Posterior cingulate gyrus (tissue), 11 donors: Measurements from ENCODE around the gene CD244.

ENCODE experiments used
- DNase-seq, 10 donors: peaks; one replicate each; pipeline versions ENCODE4 v3.0.0 to v3.0.0-alpha.2; 2020 to 2021; ENCODE audit warnings: mixed read lengths in 3 of 10
- intact Hi-C: fragments of 100-400 bp; cut with DNase I; formaldehyde crosslinking; loops from one replicate; pipeline ENCODE4 v1.15.1; 2023

CD244 gene

DNA sequence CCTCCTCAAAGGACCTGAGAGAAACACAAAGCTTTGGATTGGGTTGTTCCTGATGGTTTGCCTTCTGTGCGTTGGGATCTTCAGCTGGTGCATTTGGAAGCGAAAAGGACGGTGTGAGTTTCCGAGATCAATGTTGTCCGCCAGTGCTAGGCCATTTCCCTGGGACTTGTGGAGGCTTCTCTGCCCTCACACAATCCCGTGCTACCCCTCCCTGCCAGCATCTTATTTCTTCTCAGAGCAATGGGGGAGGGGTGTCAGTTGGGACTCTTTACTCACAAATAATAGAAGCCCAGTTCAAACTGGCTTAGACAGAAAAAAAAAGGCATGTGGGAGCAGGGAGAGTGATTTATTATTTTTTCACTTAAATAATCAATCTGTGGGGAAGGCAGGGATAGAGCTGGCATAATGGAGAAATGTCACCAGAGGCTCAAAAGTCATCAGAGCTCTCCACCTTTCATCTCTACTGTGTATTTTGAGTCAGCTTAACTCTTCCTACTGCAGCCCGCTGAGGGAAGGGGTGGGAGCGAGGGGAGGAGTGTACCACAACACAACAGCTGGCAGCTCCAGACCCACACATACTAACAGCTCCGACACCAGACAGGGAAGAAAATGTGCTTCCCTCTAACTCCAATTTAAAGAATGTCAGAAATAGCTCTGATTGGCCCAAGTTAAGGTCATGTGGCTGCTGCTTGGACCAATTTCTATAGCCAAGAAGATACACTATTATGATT is 44.3 kb downstream of the CD244 start:
- intact Hi-C loops, result no loop called here
- DNase-seq, result no peak

DNA sequence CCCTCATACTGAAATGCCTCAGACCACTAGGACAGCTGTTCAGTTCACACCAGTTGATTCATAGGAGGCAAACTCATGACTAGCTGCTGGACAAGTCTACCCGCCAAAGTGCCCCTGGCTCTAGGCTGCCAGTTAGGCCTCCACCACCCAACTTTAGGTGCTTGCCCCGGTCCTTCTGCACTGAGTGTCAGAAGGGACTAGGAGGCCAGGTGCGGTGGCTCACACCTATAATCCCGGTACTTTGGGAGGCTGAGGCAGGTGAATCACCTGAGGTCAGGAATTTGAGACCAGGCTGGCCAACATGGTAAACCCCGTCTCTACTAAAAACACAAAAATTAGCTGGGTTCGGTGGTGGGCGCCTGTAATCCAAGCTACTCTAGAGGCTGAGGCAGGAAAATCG is 47.8 kb downstream of the CD244 start:
- intact Hi-C loops, result no loop called here
- no peak for DNase-seq

DNA sequence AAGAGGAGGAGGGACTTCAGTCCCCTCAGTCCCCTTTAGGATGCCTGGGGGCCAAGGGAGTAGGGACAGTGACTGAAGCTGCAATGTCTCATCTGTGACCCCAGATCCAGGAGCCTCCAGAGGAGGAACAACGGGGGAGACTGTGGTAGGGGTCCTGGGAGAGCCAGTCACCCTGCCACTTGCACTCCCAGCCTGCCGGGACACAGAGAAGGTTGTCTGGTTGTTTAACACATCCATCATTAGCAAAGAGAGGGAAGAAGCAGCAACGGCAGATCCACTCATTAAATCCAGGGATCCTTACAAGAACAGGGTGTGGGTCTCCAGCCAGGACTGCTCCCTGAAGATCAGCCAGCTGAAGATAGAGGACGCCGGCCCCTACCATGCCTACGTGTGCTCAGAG is 48.4 kb downstream of the CD244 start:
- intact Hi-C loops, result no loop called here
- DNase-seq, result no peak

DNA sequence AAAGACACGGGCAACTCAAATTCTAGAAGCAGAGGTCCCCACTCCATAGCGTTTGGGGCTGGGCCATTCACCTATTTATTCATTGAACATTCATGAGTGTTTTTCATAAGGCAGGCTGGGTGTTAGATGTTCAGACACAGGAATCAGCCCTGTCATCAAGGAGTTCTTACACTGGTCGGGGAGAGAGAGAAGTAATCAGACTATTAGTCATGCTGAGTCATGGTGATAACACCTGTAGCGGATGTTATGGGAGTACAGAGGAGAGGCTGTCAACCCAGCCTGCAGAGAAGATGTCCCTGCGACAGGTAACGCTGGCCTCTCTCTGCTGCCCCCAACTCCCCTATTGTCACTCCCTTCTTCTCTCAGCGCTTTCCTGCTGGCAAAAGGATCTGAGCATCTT is 49.5 kb downstream of the CD244 start:
- intact Hi-C loops, result no loop called here
- DNase-seq, result no peak

DNA sequence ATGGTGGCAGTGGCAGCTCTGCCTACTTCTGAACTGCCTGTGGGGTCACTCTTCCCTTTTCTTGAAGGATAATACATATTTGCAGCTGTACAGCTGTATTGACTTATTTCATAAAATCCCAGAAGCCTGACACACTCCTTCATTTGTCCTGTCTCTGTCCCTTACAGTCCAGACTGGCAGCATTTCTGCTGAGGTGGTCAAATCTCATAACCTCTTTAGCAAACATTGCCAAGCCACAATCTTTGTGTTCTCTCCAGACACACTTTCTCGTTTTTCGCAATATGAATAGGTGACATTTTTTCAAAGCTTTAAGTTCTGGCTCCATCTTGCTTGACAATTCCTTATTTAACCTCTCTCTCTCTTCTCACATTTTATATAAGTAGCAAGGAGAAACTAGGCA is 51.5 kb downstream of the CD244 start:
- DNase-seq, result no peak
- intact Hi-C loops, result no loop called here

DNA sequence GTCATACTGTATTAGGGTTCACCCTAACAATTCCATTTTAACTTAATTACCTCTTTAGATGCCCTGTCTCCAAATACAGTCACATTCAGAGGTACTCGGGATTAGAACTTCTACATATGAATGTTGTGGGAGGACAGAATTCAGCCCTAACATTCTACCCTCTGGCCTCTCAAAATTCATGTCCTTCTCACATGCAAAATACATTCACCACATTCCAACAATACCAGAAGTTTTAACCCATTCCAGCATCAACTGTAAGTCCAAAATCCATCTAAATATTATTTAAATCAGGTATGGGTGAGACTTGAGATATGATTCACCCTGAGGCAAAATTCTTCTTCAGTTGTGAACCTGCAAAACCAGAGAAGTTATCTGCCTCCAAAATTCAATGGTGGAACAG is 52.2 kb downstream of the CD244 start:
- no peak for DNase-seq
- intact Hi-C loops, result no loop called here

DNA sequence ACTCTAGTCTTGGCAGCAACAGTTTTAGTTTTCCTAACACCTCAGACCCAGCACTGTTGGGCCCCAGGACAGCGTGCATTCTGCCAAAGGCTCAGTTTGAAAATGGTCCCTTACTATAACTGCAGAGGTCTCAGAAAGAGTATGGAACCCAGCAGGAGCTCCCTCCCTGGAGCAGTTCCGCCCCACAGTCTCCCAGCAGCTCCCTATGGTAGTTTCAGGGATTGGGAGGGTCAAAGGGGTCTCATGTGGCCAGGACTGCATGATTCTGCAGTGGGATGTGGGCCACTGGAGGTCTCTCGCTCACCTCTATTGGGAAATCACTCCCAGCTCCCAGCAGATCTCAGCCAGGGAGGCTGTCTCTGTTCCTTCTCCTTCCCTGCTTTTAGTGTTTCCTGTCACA is 54.4 kb downstream of the CD244 start:
- DNase-seq, result no peak
- intact Hi-C loops, result no loop called here

DNA sequence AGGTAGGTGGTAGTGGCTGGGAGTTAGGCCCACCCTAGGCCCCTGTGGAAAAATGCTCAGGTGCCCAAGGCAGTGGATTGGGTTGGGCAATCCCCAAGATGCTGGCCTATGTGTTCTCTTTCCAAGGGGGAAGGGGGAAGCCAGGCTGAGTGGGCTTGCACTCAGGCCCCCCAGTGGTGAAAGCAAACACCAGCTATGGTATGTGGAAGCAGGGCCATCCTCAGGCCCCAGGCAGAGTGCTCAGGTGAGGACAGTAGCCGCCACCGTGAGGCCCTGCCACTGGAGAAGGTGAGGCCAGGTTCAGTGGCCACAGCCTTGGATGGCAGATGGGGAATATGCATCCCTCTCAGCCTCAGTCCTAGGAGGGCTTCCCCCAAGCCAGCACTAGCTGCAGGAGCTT is 54.9 kb downstream of the CD244 start:
- intact Hi-C loops, result no loop called here

DNA sequence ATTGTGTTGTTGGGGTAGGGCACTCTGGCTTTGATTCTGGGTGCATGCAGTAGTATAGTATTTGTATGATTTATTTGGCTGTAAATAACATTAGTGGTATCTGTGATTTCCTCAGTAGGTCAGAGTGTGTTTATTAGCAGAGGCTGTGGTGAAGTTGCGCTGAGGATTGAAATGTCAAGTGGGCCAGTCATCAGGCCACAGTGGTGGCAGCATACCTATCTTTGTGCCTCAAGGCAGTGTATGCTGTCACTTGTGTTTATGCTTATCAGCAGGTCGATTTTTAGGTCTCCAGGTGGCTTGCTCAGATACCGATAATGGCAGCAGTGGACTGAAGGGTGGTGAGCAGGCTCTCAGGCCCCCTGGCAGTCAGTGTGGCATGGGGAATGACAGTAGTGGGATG is 55.4 kb downstream of the CD244 start:
- no peak for DNase-seq
- intact Hi-C loops, result no loop called here

More for the DNA sequence above, 54.9 kb downstream of the CD244 start:
- no peak for DNase-seq

DNA sequence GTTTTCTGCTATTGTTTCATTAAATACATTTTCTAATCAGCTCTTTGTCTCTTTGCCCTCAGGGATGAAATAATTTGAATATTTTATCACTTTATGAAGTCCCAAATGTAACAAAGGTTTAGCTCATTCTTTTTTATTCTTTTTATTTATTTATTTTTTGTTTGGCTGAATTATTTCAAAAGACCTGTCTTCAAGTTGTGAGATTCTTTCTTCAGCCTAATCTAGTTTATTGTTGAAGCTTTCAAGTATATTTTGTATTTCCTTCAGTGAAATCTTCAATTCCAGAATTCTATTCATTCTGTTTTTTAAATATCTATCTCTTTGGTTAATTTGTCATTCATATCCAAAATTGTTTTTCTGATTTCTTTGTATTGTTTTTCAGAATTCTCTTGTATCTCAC is 55.9 kb downstream of the CD244 start:
- intact Hi-C loops, result no loop called here
- DNase-seq, result no peak

DNA sequence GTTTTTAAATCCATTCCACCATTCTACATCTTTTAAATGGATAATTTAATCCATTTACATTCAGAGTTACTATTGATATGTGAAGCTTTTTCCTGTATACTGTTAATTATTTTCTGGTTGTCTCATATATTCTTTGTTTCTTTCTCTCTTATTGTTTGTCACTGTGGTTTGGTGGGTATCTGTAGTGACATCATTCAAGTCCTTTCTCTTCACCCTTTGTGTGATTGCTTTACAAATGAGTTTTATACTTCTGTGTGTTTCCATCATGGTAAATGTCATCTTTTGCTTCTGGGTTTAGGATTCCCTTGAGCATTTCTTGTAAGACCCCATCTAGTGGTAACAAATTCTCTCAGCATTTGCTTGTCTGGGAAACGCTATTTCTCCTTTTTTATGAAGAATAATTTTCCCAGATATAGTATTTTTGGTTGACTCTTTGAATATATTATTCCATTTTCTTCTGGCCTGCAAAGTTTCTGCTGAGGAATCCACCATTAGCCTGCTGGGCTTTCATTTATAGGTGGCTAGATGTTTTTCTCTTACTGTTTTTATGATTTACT is 56.5 kb downstream of the CD244 start:
- DNase-seq, result no peak
- intact Hi-C loops, result no loop called here

DNA sequence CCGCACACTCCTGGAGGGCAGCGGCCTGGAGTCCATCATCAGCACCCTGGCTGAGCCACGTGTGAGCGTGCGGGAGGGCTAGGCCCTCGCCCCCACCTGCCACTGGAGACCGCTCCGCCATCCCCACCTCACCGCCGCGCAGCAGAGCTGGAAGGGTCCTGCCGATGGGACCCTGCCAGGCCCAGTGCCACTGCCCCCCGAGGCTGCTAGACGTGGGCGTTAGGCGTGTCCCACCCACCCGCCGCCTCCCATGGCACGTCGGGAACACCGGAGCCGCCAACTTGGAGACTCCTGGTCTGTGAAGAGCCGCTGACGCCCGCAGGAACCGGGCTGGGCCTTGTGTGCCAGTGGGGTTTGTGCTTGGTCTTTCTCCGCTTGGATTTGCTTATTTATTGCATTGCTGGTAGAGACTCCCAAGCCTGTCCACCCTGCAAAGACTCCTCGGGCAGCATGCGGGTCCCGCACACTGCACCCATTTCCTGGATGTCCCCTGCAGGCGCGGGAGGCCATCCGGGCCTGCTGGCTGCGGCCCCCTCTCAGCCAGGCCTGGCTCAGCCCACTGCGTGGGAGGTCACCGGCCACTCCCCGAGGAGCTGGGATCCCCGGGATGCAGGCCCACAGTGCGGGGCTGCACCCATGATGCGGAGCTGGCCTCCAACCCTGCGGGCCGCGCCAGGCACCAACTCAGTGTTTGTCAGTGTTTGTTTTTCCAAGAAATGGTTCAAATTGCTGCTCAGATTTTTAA is 60.7 kb downstream of the CD244 start:
- DNase-seq, result no peak
- intact Hi-C loops, result no loop called here

DNA sequence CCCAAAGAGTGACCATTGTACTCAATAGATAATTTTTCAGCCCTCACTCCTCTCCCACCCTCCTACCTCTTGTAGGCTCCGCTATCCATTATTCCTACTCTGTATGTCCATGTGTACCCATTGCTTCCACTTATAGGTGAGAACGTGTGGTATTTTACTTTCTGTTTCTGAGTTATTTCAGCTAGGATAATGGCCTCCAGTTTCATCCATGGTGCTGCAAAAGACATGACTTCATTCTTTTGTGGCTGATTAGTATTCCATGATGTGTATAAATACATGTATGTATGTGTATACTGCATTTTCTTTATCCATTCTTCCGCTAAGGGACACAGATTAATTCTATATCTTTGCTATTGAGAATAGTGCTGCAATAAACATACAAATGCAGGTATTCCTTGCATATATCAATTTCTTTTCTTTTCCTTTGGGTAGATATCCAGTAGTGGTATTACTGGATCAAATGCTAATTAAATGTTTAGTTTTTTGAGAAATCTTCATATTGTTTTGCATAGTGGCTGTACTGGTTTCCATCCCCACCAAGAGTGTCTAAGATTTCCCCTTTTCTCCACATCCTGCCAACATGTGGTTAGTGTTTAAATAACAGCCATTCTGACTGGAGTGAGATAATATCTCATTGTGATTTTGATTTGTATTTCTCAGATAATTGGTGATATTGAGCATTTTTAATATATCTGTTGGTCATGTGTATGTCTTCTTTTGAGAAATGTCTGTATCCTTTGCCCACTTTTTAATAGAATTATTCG is 61.9 kb downstream of the CD244 start:
- DNase-seq, result no peak
- intact Hi-C loops, result no loop called here

DNA sequence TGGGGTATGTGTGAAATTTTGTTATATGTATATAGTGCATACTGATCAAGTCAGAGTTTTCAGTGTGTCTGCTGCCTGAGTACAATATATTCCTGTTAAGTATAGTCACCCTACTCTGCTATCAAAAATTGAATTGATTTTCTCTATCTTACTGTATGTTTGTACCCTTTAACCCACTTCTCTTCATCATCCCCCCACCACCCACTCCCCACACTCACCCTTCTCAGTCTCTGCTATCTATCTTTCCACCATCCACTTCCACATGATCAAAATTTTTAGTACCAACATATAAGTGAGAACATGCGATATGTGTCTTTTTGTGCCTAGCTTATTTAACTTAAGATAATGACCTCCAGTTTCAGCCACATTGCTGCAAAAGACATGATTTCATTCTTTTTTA is 62.5 kb downstream of the CD244 start:
- intact Hi-C loops, result no loop called here
- DNase-seq, result no peak

DNA sequence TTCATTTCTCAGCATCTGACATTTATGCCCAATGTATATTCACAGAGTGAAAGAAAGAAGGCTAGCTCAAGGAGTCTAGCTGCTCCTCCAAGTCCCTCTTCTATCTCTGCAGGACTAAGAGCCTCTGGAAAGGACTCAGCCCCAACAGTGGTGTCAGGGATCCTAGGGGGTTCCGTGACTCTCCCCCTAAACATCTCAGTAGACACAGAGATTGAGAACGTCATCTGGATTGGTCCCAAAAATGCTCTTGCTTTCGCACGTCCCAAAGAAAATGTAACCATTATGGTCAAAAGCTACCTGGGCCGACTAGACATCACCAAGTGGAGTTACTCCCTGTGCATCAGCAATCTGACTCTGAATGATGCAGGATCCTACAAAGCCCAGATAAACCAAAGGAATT is 63.0 kb downstream of the CD244 start:
- no peak for DNase-seq
- intact Hi-C loops, result no loop called here

DNA sequence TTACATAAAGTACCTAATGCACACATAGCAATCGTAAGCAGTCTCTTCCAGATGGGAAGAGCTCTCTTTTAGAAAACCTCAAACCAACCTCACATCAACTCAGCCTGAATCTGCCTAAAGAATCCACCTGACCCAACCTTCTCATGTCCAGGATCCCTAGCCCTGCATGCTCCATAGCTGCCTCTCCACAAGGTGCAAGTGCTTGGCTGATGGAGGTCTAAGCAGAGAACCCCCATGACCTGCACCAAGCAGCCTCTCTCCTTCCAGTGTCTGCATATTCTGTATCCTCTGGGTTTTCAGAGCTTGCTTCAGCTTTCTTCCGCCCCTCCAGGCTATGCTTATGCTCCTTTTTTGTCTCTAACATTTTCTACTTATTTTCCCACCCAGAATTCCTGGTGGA is 64.2 kb downstream of the CD244 start:
- no peak for DNase-seq
- intact Hi-C loops, result no loop called here

DNA sequence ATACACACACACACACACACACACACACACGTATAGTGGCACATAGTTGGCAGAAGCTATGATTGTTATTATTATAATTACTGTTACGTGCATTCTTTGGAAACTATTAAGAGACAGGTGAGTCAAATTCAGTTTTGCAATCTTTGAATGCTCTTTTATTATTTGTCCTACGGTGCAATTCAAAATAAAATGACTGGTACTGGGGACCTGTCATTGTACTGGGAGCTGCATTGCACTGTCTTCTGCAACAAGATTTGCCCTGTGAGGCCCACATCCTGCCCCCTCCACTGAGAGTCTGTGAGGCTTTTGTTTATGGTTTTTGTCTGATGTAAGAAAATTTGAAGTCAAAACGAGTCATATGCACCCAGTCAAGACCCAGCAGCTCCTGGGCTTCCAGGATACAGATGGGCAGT is 64.8 kb downstream of the CD244 start:
- DNase-seq, result no peak
- intact Hi-C loops, result no loop called here

DNA sequence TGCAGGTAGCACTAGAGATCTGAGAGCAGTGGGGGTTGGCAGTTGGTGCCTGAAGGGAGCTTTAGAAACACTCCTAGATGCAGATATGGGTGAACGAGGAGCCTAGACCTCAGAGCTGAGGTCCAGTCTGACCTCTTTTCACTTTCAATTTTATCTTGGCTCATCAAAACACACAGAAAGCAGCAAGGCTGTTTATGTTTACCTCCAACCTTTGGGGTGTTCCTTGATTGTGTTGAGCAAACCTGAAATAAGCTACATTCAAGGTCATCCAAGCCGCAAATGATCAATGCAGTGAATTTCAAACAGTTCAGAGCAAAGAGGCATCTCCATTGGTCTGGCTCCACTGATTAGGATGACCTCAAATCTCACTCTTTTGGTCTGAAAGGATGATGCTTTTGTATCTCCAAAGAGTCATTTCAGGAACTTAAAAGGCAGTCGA is 65.4 kb downstream of the CD244 start:
- intact Hi-C loops, result no loop called here
- DNase-seq, result no peak

DNA sequence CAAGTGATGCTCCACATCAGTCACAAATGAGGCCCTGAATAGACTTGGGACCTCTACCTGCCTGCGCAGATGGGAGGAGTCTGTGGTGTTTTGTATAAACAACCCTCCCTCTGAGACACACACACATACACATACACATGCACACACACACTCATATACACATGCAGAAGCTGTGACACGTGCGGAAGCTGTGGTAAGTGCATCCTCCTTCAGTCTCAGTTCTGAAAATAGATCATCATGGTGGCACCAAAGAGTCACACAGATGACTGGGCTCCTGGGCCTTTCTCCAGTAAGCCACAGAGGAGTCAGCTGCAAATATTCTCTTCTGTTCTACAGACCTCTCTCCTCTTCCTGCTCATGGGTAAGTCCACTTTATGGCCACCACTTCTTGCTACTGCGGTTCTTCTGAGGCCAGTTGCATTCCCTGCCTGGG is 66.7 kb downstream of the CD244 start, which contains the start of gene LY9:
Gene LY9, plus strand, starts transcription at position 224 of the 433 bp plus-strand sequence. Its CDS starts 14 bp downstream, at position 238.
- no peak for DNase-seq
- intact Hi-C loops, result no loop called here

DNA sequence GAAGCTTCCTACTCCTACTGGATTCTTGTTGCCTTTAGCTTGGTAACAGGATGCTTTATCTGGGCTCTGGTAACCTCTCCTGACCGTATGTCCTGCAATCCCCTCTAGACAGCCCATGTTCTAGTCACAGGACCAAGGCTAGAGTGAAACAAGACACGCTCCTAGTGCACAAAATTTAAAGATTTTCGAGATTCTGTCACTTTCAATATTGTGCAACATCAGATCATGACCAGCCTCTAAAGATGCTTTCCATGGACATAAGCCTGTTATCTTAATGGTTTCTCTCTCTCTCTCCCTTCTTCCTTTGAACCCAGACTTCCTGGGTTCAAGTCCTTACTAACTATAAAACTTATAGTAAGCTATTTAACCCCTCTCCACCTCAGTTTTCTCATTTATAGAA is 68.3 kb downstream of the CD244 start:
- intact Hi-C loops, result no loop called here
- no peak for DNase-seq
